ENCODE results near the gene APOBEC3H.
A peak's percentile ranks its signal among the peaks of the same experiment; 100 is the strongest.

APOBEC3H gene

DNA sequence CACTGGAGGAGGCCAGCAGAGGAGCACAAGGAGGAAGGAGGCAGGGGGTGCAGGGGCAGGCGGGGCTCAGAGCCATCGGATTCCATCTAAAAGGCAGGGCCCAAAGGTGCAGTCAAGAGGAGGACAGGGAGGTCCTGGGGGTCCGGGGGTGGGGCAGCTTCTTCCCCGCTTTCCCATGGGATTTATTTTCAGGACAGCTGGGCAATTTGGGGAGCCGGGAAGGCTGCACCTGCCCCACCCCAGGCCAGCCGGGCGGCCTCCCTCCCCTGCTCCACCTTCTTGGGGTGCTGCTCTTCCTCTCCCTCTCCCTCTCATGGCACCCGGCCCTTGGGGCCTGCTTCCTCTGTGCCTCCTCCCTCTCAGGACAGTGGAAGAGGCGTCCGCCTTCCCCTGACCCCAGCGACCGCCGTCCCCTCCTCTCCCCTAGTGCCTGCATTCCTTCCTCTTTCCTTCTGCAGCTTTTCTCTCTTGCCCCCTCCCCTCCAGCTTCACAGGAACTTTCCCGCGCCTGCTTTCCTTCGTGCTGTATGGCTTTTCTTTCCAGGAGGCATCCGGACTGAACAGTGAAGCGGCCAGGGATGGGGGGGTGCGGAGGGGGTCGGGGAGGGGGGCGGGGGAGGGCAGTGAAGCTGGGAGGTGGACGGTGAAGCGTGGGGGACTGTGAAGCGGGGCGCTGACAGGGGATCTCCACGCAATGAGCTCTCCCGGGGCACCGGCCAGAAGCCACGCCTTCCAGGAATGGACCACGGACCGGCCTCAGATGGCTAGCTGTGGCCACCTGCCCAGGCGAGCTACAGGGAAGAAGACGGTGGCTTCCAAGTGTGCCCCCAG is 26.9 kb downstream of the APOBEC3H start:
- ChIA-PET POLR2A (no interaction called here), CTCF (interaction anchor here (1.0 to 1.9 kb wide), 3 partner anchors 117 to 254 kb away, joined by 3 to 5 read pairs (median 5); no protein-coding TSS in a partner anchor)
- DNase-seq (ENCODE audit: extremely low spot score), result peak; percentile 25
- TF ChIP-seq, protein P1, sequence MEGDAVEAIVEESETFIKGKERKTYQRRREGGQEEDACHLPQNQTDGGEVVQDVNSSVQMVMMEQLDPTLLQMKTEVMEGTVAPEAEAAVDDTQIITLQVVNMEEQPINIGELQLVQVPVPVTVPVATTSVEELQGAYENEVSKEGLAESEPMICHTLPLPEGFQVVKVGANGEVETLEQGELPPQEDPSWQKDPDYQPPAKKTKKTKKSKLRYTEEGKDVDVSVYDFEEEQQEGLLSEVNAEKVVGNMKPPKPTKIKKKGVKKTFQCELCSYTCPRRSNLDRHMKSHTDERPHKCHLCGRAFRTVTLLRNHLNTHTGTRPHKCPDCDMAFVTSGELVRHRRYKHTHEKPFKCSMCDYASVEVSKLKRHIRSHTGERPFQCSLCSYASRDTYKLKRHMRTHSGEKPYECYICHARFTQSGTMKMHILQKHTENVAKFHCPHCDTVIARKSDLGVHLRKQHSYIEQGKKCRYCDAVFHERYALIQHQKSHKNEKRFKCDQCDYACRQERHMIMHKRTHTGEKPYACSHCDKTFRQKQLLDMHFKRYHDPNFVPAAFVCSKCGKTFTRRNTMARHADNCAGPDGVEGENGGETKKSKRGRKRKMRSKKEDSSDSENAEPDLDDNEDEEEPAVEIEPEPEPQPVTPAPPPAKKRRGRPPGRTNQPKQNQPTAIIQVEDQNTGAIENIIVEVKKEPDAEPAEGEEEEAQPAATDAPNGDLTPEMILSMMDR (IDR thresholded peaks at IDR 0.05; ENCODE audit: control extremely low read depth, extremely low read depth, low read depth, missing control alignments), result no peak

DNA sequence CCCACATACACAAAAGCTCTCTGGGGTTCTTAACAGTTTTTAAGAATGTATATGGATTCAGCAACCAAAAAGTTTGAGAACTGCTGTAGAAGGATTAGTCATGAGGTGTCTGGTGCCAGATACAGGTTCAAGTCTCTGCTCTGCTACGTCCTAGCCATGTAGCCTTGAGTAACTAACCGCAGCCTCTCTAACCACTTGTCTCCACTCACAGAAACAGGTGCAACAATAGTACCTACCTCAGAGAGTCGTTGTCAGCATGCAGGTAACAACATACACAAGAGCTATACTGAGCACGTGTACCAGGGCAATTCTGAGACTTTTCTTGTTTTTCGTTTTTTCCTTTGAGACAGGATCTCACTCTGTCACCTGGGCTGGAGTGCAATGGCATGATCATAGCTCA is 28.6 kb downstream of the APOBEC3H start:
- POLR2A ChIA-PET, result interaction anchor here (0.6 kb wide), 1 partner anchor 110 kb away, joined by 4 read pairs; no protein-coding TSS in a partner anchor
- CTCF ChIA-PET, result interaction anchor here (0.7 to 1.3 kb wide), 5 partner anchors 10 to 122 kb away, joined by 3 read pairs; no protein-coding TSS in a partner anchor
- TF ChIP-seq, protein P1 (IDR thresholded peaks at IDR 0.05; ENCODE audit: control extremely low read depth, extremely low read depth, low read depth, missing control alignments), result no peak
- no peak for DNase-seq (ENCODE audit: extremely low spot score)

- POLR2A ChIA-PET, result no interaction called here
These were observed 31.5 kb downstream of the APOBEC3H start for GRCh38 chr22:39128508-39128907.

GRCh38 chr22:39129081-39129480 is 32.0 kb downstream of the APOBEC3H start:
- ChIA-PET POLR2A (no interaction called here), CTCF (interaction anchor here (1.6 kb wide), 1 partner anchor 41 kb away, joined by 3 read pairs; no protein-coding TSS in a partner anchor)
- TF ChIP-seq, protein P1 (IDR thresholded peaks at IDR 0.05; ENCODE audit: control extremely low read depth, extremely low read depth, low read depth, missing control alignments), result no peak
- no peak for DNase-seq (ENCODE audit: extremely low spot score)

More at GRCh38 chr22:39128508-39128907, 31.5 kb downstream of the APOBEC3H start:
- CTCF ChIA-PET, result interaction anchor here (1.0 to 1.6 kb wide), 4 partner anchors 40 to 259 kb away, joined by 3 read pairs; no protein-coding TSS in a partner anchor
- TF ChIP-seq, protein P1 (IDR thresholded peaks at IDR 0.05; ENCODE audit: control extremely low read depth, extremely low read depth, low read depth, missing control alignments), result no peak
- DNase-seq (ENCODE audit: extremely low spot score), result no peak

DNA sequence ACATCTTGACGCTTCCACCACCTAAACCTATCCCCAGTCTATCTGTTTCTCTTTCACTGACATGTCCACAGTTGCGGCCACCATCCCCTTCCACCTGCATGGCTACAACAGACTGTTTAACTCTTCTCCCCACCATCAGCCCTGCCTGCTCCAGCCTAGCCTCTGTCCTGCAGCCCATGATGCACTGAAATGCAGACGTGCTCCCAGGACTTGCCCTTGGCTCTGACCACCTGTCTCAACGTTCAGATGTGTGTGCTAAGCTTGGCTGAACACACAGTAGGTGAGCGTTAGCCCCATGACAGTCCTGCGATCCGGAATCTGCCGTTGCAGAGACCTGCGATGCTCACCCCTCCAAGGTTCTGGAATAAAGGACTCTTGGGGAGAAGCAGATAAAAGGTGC is 32.7 kb downstream of the APOBEC3H start:
- DNase-seq (ENCODE audit: extremely low spot score), result no peak
- TF ChIP-seq, protein P1 (IDR thresholded peaks at IDR 0.05; ENCODE audit: control extremely low read depth, extremely low read depth, low read depth, missing control alignments), result no peak
- POLR2A ChIA-PET, result no interaction called here
- CTCF ChIA-PET, result no interaction called here

GRCh38 chr22:39130152-39130704 is 33.2 kb downstream of the APOBEC3H start:
- TF ChIP-seq, protein P1 (IDR thresholded peaks at IDR 0.05; ENCODE audit: control extremely low read depth, extremely low read depth, low read depth, missing control alignments), result no peak
- CTCF ChIA-PET, result interaction anchor here (0.7 to 1.1 kb wide), 3 partner anchors 11 to 127 kb away, joined by 3 read pairs; no protein-coding TSS in a partner anchor
- POLR2A ChIA-PET, result no interaction called here
- no peak for DNase-seq (ENCODE audit: extremely low spot score)

Measured in GM10248 (cell line).